Neuronal stem cell (in vitro differentiated cells): ENCODE measurements around the gene FTCDNL1.

Experiments used
- DNase-seq: peaks from one replicate; pipeline ENCODE4 v3.0.0-alpha.2; 2013; ENCODE audit warnings: low spot score
- H2AFZ ChIP-seq: one replicate; pipeline ENCODE4 v1.6.1; 2013; ENCODE audit warnings: mild to moderate bottlenecking, low read length, inconsistent platforms
- H2AK5ac ChIP-seq: 2 replicates; pipeline ENCODE4 v1.6.1; 2013; ENCODE audit warnings: low read depth, mild to moderate bottlenecking, inconsistent platforms, low read length, moderate library complexity, mixed read lengths
- H2BK120ac ChIP-seq: 2 replicates; pipeline ENCODE4 v1.6.1; 2013; ENCODE audit warnings: low read depth, mild to moderate bottlenecking, inconsistent platforms, low read length, moderate library complexity, mixed read lengths
- H2BK12ac ChIP-seq: one replicate; pipeline ENCODE4 v1.6.1; 2013; ENCODE audit warnings: low read length, inconsistent platforms
- H2BK15ac ChIP-seq: 2 replicates; pipeline ENCODE4 v1.6.1; 2013; ENCODE audit warnings: mild to moderate bottlenecking, low read length, inconsistent platforms, mixed read lengths
- H2BK5ac ChIP-seq: one replicate; pipeline ENCODE4 v1.6.1; 2013; ENCODE audit warnings: inconsistent platforms, mild to moderate bottlenecking, low read length, moderate library complexity
- H3K14ac ChIP-seq: one replicate; pipeline ENCODE4 v1.6.1; 2013; ENCODE audit warnings: low read length, inconsistent platforms
- H3K18ac ChIP-seq: 2 replicates; pipeline ENCODE4 v1.6.1; 2013; ENCODE audit warnings: low read length, inconsistent platforms
- H3K23ac ChIP-seq: 2 replicates; pipeline ENCODE4 v1.6.1; 2013; ENCODE audit warnings: low read depth, mild to moderate bottlenecking, mixed read lengths, low read length, inconsistent platforms; ENCODE audit not compliant: poor library complexity
- H3K27ac ChIP-seq: replicated peaks from 3 replicates; pipeline ENCODE4 v1.5.1; 2013; ENCODE audit warnings: low read length, inconsistent platforms
- H3K27me3 ChIP-seq, 3 experiments: 2 replicates each; pipeline ENCODE4 v1.6.1; 2013; ENCODE audit warnings: low read length in 3 of 3, mild to moderate bottlenecking in 2 of 3, inconsistent platforms in 1 of 3, low read depth in 1 of 3, mixed read lengths in 1 of 3, moderate library complexity in 1 of 3; ENCODE audit not compliant: control insufficient read depth in 3 of 3, insufficient read depth in 3 of 3
- H3K36me3 ChIP-seq, 2 donors: replicated peaks in 1 of 2; 2 replicates each; pipeline ENCODE4 v1.6.1; 2013; ENCODE audit warnings: low read length in 2 of 2; ENCODE audit not compliant: control insufficient read depth in 2 of 2, insufficient read depth in 2 of 2
- H3K4ac ChIP-seq: 2 replicates; pipeline ENCODE4 v1.6.1; 2013; ENCODE audit warnings: inconsistent platforms, mild to moderate bottlenecking, low read length, moderate library complexity
- H3K4me1 ChIP-seq, 2 donors: 1 replicate in 1 of 2; 2 replicates in 1 of 2; pipeline ENCODE4 v1.6.1; 2013; ENCODE audit warnings: low read length in 2 of 2, low read depth in 1 of 2; ENCODE audit not compliant: control insufficient read depth in 2 of 2, insufficient read depth in 1 of 2
- H3K4me2 ChIP-seq: one replicate; pipeline ENCODE4 v1.6.1; 2013; ENCODE audit warnings: mild to moderate bottlenecking, low read length, inconsistent platforms; ENCODE audit not compliant: insufficient read depth, poor library complexity, severe bottlenecking
- H3K4me3 ChIP-seq, 2 donors: 2 replicates each; pipeline ENCODE4 v1.5.1; 2013; ENCODE audit warnings: low read length in 2 of 2, mild to moderate bottlenecking in 2 of 2, inconsistent platforms in 1 of 2, moderate library complexity in 1 of 2
- H3K79me1 ChIP-seq: one replicate; pipeline ENCODE4 v1.6.1; 2013; ENCODE audit warnings: low read depth, mild to moderate bottlenecking, inconsistent platforms, low read length, moderate library complexity
- H3K9ac ChIP-seq: one replicate; pipeline ENCODE4 v1.6.1; 2013; ENCODE audit warnings: mild to moderate bottlenecking, low read depth, low read length, inconsistent platforms; ENCODE audit not compliant: poor library complexity
- H3K9me3 ChIP-seq, 2 donors: replicated peaks in 1 of 2; 2 replicates each; pipeline versions ENCODE3 to v1.6.1; 2013; ENCODE audit warnings: low read length in 2 of 2, mild to moderate bottlenecking in 2 of 2, inconsistent platforms in 1 of 2, low read depth in 1 of 2, mixed read lengths in 1 of 2, moderate library complexity in 1 of 2; ENCODE audit not compliant: control insufficient read depth in 2 of 2, insufficient read depth in 1 of 2
- H4K8ac ChIP-seq: one replicate; pipeline ENCODE4 v1.6.1; 2013; ENCODE audit warnings: low read depth, mild to moderate bottlenecking, inconsistent platforms, low read length, moderate library complexity
- H4K91ac ChIP-seq: one replicate; pipeline ENCODE4 v1.6.1; 2013; ENCODE audit warnings: low read length, low read depth, mild to moderate bottlenecking, inconsistent platforms; ENCODE audit not compliant: poor library complexity
- WGBS, 2 donors: extraction: QIAGEN DNeasy Blood & Tissue Kit; methylation state at CpG; one replicate each; pipeline ENCODE4 v1.1.7; 2013; ENCODE audit warnings: missing lambda C conversion rate in 2 of 2, mixed read lengths in 1 of 2; ENCODE audit not compliant: insufficient read length in 2 of 2, insufficient replicate concordance in 1 of 2; ENCODE audit errors: extremely low coverage in 2 of 2; 5-methylcytosine and 5-hydroxymethylcytosine counted together

FTCDNL1 gene

DNA sequence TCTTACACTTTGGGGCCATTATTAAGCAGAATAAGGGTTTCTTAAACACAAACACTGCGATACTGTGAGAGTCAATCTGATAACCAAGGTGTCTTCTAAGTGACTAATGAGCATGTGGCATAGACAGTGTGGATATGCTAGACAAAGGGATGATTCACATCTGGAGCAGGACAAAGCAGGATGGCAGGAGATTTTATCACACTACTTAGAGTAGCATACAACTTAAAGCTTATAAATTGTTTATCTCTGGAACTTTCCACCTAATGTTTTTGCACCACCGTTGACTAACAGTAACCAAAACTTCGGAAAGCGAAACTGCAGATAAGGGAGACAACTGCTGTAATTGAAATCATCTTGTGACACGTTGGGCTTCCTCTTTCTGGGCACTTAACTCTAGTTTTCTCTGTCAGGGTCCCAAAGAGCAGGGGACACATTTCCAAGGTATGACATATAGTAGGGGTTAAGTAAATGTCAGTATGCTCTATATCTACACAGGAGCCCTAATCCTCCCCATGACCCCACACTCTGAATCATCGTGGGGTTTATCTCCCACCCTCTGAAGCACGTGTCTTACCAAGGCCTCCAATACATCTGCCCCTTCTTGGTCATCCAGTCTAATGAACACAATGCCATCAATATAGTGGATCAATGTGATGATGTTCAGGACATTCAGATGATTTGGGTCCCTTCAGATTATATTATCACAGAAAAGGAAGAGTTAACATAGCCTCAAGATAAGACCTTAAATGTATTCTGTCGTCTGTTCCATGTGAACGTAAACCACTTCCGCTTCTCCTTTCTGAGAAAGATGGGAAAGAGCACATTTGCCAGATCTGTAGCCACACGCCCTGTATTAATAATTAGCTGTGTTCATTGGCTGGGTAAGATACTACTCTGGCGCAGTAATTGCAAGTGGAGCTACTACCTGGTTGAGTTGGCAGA lies 78.7 kb downstream of the FTCDNL1 start:
- no peak overlapping the region for H2AK5ac ChIP-seq
- no peaks in the 10 kb centered on the region for H3K27me3 ChIP-seq
- H3K4me3 ChIP-seq: no peak overlapping the region
- no peak overlapping the region for H3K4ac ChIP-seq
- no peak overlapping the region for H3K9ac ChIP-seq
- no peak overlapping the region for H3K14ac ChIP-seq
- H3K79me1 ChIP-seq: no peaks in the 10 kb centered on the region
- no peak overlapping the region for H2BK15ac ChIP-seq
- H3K36me3 ChIP-seq: no peaks in the 10 kb centered on the region
- H3K4me2 ChIP-seq: no peak overlapping the region
- H4K91ac ChIP-seq: no peak overlapping the region
- no peak overlapping the region for H3K18ac ChIP-seq
- DNase-seq: no peak
- H2BK120ac ChIP-seq: no peak overlapping the region
- H3K23ac ChIP-seq: no peak overlapping the region
- H2BK12ac ChIP-seq: no peak overlapping the region
- H3K4me1 ChIP-seq: no peaks in the 10 kb centered on the region
- WGBS, 2 donors: no CpG with 5 or more reads among the region's 12 CpGs
- H4K8ac ChIP-seq: no peak overlapping the region
- no peak overlapping the region for H3K27ac ChIP-seq
- no peak overlapping the region for H2AFZ ChIP-seq
- no peaks in the 10 kb centered on the region for H3K9me3 ChIP-seq
- H2BK5ac ChIP-seq: no peak overlapping the region

GRCh38 chr2:199770716-199771115 lies 80.3 kb downstream of the FTCDNL1 start:
- WGBS, 2 donors: no CpG with 5 or more reads among the region's 2 CpGs
- H2BK15ac ChIP-seq: no peak overlapping the region
- H3K79me1 ChIP-seq: no peaks in the 10 kb centered on the region
- H3K23ac ChIP-seq: no peak overlapping the region
- no peaks in the 10 kb centered on the region for H3K27me3 ChIP-seq
- no peak overlapping the region for H3K18ac ChIP-seq
- H4K8ac ChIP-seq: no peak overlapping the region
- H3K9ac ChIP-seq: no peak overlapping the region
- no peak overlapping the region for H3K4me3 ChIP-seq
- H3K27ac ChIP-seq: no peak overlapping the region
- H3K4ac ChIP-seq: no peak overlapping the region
- no peak overlapping the region for H2BK5ac ChIP-seq
- no peaks in the 10 kb centered on the region for H3K9me3 ChIP-seq
- H3K14ac ChIP-seq: no peak overlapping the region
- no peak overlapping the region for H4K91ac ChIP-seq
- H2BK12ac ChIP-seq: no peak overlapping the region
- no peaks in the 10 kb centered on the region for H3K4me1 ChIP-seq
- H3K36me3 ChIP-seq: no peaks in the 10 kb centered on the region
- no peak overlapping the region for H2AK5ac ChIP-seq
- DNase-seq: no peak
- H3K4me2 ChIP-seq: no peak overlapping the region
- no peak overlapping the region for H2AFZ ChIP-seq
- H2BK120ac ChIP-seq: no peak overlapping the region

DNA sequence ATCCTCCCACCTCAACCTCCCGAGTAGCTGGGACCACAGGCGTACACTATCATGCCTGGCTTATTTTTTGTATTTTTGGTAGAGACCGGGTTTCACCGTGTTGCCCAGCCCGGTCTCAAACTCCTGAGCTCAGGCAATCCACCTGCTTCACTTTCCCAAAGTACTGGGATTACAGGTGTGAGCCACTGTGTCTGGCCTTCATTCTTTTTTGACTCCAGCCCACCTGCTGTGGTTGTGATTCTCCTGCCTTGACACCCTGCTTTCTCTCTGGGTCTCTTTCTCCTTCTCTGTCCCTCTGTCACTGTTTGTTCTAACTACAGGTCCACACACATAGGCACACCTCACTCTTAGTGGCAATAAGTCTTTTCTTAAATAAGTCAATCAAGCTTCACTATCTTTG lies 85.3 kb downstream of the FTCDNL1 start:
- WGBS, 2 donors: no CpG with 5 or more reads among the region's 5 CpGs

DNA sequence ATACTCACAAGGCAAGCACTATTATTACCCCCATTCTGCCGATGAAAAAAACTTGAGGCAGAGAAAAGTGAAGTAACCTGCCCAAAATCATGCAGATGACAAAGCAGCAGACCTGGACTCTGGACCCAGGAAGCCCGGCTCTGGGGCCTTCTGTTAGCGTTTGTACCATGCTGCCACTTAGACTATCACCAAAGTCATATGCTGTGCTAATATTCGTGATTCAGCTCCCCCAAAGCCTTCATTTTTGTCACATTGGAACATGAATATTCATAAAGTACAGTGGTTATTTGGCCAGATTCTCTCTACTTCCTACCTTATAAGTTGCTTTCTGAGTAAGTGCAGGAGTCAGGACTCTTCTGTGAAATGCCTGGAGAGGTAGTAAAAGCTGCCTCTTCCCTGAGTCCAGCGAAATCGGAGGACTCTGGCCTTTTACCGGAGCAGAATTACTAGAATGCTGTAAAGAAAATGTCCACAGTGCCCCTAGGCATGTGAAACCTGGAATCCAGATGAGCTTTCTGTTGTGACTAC lies 86.7 kb downstream of the FTCDNL1 start:
- Histone ChIP-seq H2AK5ac (no peak overlapping the region), H4K8ac (no peak overlapping the region), H3K4me1 (no peaks in the 10 kb centered on the region), H3K23ac (no peak overlapping the region), H2BK120ac (no peak overlapping the region), H4K91ac (no peak overlapping the region), H3K4ac (no peak overlapping the region), H3K79me1 (no peaks in the 10 kb centered on the region), H3K9me3 (no peaks in the 10 kb centered on the region), H2BK5ac (no peak overlapping the region), H3K4me3 (no peak overlapping the region), H3K14ac (no peak overlapping the region), H2AFZ (no peak overlapping the region), H3K27me3 (no peaks in the 10 kb centered on the region), H3K18ac (no peak overlapping the region), H3K36me3 (no peaks in the 10 kb centered on the region), H3K9ac (no peak overlapping the region), H3K27ac (no peak overlapping the region), H2BK15ac (no peak overlapping the region), H2BK12ac (no peak overlapping the region), H3K4me2 (no peak overlapping the region)
- WGBS, 2 donors: no CpG with 5 or more reads among the region's 7 CpGs
- DNase-seq: no peak

More for the DNA sequence above, 85.3 kb downstream of the FTCDNL1 start:
- no peaks in the 10 kb centered on the region for H3K79me1 ChIP-seq
- H4K8ac ChIP-seq: no peak overlapping the region
- H3K4me3 ChIP-seq: no peak overlapping the region
- no peak overlapping the region for H3K14ac ChIP-seq
- no peak overlapping the region for H3K27ac ChIP-seq
- no peak overlapping the region for H3K23ac ChIP-seq
- no peak overlapping the region for H2BK15ac ChIP-seq
- no peaks in the 10 kb centered on the region for H3K9me3 ChIP-seq
- no peak overlapping the region for H2AK5ac ChIP-seq
- no peak overlapping the region for H2BK12ac ChIP-seq
- no peak overlapping the region for H2BK5ac ChIP-seq
- no peak overlapping the region for H2BK120ac ChIP-seq
- no peak overlapping the region for H4K91ac ChIP-seq
- H3K18ac ChIP-seq: no peak overlapping the region
- no peak overlapping the region for H3K9ac ChIP-seq
- no peaks in the 10 kb centered on the region for H3K36me3 ChIP-seq
- no peaks in the 10 kb centered on the region for H3K27me3 ChIP-seq
- DNase-seq: no peak
- no peak overlapping the region for H2AFZ ChIP-seq
- no peak overlapping the region for H3K4me2 ChIP-seq
- no peaks in the 10 kb centered on the region for H3K4me1 ChIP-seq
- no peak overlapping the region for H3K4ac ChIP-seq
